Myocyte (in vitro differentiated cells): ENCODE measurements around the gene SND1. TPM values are rescaled to one million over a fixed set of nuclear protein-coding genes. Genes with fewer than 3 reads are reported as not detected.

Source experiments
- DNase-seq: peaks from one replicate; pipeline ENCODE4 v3.0.0-alpha.2; 2012; ENCODE audit warnings: low read depth
- total RNA-seq: library from RNA; depleted of rRNA; stranded (reverse); fragments of >200 nt; gene quantifications from 2 replicates; pipeline ENCODE4 v1.2.3, GENCODE V29; 2014

Gene SND1
- total RNA-seq, 1 donor from 2014 or later: 218 TPM

- no peak for DNase-seq
Measured at GRCh38 chr7:127718340-127718679, 66.3 kb downstream of the SND1 start.

- no peak for DNase-seq
Measured at GRCh38 chr7:127726476-127726875, 74.5 kb downstream of the SND1 start.

GRCh38 chr7:127730658-127731276 lies 78.8 kb downstream of the SND1 start:
- DNase-seq: no peak

DNA sequence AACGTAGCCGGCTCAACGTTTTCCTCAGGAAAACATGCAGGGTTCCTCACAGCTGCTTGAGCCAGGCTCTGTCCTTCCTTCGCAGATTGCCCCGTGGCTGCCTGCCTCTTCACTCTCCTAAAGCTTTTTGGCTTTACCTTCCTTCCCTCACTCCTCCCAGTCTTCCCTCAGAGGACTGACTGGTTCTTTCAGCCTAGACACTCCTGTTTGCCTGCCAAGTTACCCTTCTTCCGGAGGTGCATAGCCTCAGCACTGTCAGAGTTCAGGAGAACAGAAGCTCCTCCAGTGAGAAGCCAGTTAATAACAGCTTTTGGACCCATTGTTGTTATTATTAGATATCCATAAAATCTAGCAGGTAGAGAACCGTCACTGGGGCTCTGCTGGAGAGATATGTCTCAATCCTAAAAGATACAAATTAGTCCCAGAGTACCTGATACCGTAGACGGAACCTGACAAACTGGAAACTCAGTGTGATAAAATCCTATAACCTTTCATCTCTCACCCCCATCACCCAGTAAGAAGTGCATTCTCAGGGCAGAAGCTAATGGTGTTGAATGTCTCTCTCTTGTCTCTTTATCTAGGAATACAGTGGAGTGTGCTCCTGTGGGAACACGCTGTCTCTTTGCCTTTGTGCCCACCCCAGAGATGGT lies 79.6 kb downstream of the SND1 start:
- no peak for DNase-seq

- no peak for DNase-seq
Measured at GRCh38 chr7:127732306-127732705, 80.3 kb downstream of the SND1 start.

- no peak for DNase-seq
Measured at GRCh38 chr7:127733986-127734385, 82.0 kb downstream of the SND1 start.

DNA sequence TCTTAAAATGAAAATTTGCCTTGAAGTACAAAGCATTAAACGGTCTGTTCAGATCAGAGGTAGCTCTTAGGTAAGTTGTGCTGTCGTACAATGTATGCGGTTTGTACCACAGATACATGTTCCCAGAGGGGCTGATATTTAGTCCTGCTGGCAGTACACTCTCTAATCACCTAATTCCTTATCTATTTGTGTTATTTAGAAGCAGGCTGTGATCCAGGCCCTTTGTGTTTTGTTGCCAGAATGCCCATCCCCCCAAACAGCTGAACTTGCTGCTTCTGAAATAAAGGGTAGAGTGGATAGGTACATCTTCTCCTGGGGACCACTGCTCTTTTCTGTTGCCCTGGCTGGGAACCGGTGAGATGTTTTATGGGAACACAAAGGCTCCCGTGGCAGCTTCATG lies 84.5 kb downstream of the SND1 start:
- DNase-seq: peak; percentile 26

DNA sequence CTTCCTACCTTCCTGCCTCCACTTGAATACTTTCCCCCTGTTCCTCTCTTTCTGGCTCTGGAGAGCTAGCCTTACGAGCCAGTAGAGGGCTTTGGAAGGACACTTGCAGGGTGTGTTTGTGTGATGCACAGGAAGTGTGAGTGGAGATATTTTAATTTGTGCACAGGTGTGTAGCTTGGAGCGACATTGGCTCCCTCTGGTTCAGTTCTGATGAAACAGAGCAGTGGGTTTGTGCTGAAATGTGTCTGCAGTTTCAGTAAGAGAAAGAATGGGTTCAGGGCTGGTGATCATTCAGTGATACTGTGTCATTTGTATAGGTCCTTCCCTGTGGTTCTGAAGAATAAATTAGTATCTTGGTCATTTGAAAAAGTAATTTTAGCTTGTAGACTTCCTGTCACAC lies 86.9 kb downstream of the SND1 start:
- no peak for DNase-seq

- DNase-seq: no peak
Measured at GRCh38 chr7:127741764-127742375, 89.9 kb downstream of the SND1 start.

GRCh38 chr7:127745445-127745844 lies 93.5 kb downstream of the SND1 start:
- no peak for DNase-seq

- peak; percentile 70 for DNase-seq
Measured at GRCh38 chr7:127751062-127751461, 99.1 kb downstream of the SND1 start.

DNA sequence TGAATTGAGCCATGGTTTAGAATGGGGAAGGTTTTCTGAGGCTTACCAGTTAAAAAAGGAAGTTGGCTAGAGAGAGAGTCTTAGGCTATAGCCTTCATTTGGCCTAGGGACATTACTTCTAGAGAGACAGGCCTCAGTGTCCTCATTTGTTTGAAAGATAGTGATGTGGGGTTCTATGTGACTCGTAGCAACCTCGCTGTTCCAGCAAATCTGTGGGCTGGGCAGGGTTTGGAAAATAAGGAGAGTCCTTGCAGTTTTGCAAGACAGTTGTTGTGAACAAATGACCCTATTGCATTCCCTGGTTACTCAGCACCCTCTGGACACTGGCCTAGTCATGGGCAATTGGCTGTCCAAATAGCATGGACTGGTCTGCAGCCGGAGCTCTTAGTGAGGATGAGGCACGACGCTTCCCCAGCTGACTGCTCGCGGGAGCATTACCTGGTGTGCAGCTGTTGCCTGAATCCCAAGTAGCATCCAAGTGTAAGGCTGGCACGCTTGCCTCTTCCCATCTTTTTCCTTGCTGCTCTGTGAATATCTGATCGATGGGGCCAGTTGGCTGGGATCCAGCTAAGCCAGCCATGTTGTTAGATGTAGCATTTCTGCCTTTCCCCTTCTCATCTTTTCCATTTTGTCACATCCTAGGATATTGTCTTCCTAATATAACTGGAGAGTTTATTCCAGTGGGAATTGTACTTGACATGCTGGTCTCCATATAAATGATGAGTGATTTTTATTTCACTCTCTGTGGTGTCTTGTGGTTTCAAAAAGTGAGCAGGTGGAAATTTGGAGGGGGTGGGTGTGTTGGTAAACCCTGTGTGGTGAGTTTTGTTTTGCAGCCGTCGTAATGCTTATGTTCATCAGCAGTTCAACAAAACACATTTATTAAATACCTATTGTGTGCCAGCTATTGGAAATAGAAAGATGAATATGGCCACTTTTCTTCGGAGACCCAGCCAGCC lies 99.8 kb downstream of the SND1 start:
- DNase-seq: peak; percentile 76

DNA sequence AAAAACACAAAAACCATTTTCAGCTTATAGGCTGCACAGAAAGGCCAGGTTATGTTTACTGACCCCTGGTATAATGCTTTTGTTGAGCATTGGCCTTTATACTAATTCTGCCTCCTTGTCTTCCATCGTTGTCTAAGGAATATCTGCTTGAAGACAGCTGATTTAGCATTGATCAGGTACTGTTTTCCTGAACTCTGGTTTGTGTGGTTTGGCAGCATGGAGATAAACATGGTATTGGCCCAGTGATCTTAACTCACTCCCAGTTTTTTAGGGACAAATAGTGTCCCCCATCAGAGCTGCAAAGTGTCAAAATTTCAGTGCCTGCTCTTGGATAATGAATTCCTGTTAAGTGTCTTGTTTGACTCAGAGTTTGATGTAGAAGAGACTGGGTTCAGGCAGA lies 100.8 kb downstream of the SND1 start:
- no peak for DNase-seq

- no peak for DNase-seq
Measured at GRCh38 chr7:127754457-127754856, 102.5 kb downstream of the SND1 start.

GRCh38 chr7:127755521-127755920 lies 103.5 kb downstream of the SND1 start:
- no peak for DNase-seq

GRCh38 chr7:127755965-127756364 lies 104.0 kb downstream of the SND1 start:
- no peak for DNase-seq

DNA sequence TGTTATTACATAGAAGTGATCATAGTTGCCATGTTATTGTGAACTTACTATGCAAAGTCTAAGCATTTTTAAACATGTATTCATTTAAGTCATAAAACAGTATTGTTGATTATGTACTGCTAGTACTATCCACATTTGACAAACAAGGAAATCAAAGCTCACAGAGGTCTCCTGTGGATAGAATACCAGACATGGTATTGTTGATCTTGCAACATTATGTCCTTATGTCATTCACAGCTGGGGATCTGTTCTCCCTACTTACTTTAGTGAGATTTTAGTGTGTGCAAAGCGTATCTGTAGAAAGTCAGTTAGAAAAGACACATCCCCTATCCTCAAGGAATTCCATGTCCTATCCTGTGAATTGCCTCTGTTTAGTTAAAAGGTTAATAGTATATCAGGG lies 106.1 kb downstream of the SND1 start:
- DNase-seq: no peak

DNA sequence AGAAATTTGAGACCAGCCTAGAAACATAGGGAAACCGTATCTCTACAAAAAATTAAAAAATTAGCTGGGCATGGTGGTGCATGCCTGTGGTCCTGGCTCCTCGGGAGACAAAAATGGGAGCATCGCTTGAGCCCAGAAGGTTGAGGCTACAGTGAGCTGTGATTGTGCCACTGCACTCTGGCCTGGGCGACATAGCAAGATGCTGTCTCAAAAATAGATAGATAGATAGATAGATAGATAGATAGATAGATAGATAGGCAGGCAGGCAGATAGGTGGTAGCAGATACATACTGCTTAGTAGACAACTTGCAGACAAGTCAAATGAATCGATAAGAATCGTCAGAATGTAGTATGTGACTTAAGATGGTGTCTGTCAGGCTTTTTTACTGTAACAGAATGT lies 106.9 kb downstream of the SND1 start:
- DNase-seq: no peak

DNA sequence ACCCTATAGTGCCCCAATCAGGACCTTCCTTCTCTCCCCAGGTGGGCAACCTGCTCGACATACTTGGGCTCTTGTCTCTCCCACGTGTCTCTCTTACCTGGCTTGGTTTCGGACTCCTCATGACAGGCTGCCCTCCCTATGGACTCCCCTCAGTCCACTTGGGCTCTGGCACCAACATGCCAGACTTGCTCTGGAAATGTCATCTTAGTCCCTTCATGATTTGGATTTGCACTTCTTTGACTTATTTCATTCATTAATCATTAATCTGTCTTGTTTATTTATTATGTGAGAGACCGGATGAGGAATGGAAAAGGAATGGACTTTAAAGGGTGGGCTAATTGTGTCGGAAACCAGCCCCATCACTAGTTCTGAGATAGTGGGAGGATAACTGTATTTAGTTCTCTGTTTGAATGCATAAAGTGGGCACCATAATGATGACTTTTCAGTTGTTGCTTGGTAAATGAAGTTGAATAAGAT lies 108.0 kb downstream of the SND1 start:
- DNase-seq: no peak

DNA sequence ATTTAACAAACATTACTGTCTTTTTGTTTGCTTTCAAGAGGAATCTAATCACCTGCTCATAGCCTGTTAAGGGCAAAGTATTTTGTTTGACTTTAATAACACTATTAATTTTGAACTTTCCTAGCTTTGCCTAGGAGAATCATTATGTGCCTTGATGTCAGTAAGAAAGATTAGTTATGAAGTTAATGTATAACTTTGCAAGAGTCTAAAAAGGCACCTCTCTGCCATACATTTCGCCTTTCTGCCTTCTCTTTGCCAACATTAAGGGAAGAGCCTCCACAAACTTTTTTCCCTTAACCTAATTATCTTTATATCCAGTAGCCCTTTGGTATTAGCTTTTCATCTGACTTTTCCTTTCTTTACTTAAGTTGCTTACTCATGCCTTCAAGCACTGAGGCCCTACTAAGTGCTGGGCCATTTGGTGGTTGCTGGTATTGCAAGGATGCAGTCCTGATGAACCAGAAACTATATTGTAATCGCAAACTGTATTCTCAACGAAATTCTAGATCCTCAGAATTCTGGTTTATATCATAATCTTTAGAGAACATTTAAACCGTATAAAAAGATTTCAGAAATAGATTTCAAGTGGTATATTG lies 108.5 kb downstream of the SND1 start:
- no peak for DNase-seq

DNA sequence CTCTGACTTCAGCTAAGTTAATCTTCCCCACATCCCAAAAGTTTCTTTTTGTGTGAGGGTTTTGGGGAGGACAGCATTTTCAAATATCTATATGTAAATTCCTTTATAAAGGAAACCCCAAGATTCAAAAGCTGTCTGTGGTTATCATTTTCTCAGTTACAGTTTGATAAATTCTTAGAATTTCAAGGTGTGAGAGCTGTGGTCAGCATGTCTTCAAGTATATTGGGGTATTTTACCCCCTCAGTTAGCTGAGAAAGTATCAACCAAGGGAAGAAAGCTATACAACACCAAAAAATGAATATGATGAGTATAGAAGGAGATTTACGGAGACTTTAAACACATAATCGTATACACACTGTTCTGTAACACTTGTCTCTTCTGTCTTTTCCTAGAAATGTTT lies 109.2 kb downstream of the SND1 start:
- DNase-seq: no peak
